ENCODE measurements around the gene LRRC75A.

The LRRC75A gene

DNA sequence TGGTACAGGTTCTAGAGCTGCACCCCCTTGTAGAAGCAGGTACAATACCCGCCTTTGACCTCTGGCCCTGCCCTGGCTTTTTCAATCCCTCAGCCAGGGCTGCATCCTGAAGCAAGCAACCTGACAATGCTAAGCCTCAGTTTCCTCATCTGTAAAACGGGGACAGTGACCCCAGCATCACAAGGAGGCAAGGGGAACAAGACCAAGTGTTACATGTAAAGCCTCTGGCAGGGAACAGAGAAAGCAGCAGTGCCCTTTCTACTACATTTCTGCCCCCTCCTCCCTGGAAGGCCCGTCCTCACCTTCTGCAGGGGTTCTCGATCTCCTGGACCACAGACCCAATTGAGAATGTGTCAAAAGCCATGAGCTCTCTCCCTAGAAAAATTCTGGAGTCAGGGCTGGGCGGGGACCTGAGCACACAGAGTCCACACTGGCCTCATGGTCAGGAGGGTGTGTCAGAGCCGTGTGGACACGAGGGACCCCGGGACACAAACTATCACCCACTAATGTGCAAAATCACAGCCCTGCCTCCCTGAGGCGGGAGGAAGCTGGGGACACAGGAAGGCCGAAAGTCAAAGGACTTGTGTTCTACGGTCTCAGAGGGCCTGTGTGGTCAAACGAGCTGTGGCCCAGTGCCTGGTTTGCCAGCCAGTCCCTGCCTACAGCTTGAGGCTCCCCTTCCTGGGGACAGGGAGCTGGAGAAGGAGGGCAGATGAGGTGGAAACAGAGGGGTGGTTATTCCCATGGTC is 27.5 kb downstream of the LRRC75A start:
- DNase-seq: no peak

DNA sequence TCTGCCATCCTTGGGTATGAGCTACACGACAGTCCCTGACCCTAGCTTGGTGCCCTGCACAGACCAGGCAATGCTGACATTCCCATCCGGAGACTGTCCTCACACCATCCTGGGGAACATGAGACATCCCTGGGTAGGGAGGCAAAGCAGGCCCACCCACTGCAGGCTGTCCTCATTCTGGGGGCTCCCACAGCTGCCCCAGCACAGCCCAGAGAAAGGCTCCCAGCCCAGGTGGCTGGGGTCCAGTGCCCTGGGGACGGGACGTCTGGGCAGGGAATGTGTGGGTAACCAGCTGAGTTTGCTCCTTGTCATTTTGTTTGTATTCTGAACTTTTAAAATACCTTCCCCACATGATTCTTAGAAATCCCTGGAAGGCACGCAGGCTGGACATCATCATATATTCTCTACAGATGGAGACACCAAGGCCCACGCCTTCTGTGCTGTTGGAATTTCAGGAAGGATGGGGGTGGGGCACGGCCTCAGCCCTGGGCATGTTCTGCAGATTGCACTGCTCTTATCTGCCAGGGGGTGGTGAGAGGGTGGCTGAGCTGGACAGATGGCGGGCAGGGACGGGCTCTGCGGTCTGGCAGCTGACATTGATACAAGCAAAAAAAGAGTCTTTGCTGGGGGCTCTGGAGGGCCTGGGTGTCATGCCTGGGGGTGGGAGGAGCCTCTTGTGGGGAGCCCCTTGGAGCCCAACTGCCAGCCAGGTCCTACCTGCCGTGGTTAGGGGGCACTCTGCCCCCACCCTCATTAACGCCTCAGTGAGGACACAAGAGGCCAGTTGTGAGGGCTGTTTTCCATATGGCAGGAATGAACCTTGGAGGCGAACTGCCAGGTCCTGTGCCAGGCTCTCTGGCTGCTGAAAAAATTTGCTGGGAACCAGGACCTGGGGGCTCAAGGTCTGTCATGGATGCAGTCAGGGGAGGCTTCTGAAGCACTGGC is 28.4 kb downstream of the LRRC75A start:
- TF ChIP-seq, protein P1, sequence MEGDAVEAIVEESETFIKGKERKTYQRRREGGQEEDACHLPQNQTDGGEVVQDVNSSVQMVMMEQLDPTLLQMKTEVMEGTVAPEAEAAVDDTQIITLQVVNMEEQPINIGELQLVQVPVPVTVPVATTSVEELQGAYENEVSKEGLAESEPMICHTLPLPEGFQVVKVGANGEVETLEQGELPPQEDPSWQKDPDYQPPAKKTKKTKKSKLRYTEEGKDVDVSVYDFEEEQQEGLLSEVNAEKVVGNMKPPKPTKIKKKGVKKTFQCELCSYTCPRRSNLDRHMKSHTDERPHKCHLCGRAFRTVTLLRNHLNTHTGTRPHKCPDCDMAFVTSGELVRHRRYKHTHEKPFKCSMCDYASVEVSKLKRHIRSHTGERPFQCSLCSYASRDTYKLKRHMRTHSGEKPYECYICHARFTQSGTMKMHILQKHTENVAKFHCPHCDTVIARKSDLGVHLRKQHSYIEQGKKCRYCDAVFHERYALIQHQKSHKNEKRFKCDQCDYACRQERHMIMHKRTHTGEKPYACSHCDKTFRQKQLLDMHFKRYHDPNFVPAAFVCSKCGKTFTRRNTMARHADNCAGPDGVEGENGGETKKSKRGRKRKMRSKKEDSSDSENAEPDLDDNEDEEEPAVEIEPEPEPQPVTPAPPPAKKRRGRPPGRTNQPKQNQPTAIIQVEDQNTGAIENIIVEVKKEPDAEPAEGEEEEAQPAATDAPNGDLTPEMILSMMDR (IDR thresholded peaks at IDR 0.05; ENCODE audit: low read depth, low read length, missing control alignments): peak; percentile 45
- H3K4me3 ChIP-seq (ENCODE audit: low read depth, low read length): no peak overlapping the region
- no peaks in the 10 kb centered on the region for H3K36me3 ChIP-seq (replicated peaks)
- no peak for DNase-seq
- in situ Hi-C loops (cut with HindIII; ENCODE audit: low pct_ligation_motif_present, low sequenced_read_pairs): no loop called here
- no peaks in the 10 kb centered on the region for H3K27me3 ChIP-seq (replicated peaks)
- no peak overlapping the region for H3K27ac ChIP-seq

More for the DNA sequence above, 27.5 kb downstream of the LRRC75A start:
- H3K27me3 ChIP-seq (replicated peaks): no peaks in the 10 kb centered on the region
- H3K36me3 ChIP-seq (replicated peaks): no peaks in the 10 kb centered on the region
- no peak overlapping the region for H3K27ac ChIP-seq
- no peak overlapping the region for H3K4me3 ChIP-seq (ENCODE audit: low read depth, low read length)
- in situ Hi-C loops (cut with HindIII; ENCODE audit: low pct_ligation_motif_present, low sequenced_read_pairs): no loop called here
- TF ChIP-seq, protein P1 (IDR thresholded peaks at IDR 0.05; ENCODE audit: low read depth, low read length, missing control alignments): no peak

DNA sequence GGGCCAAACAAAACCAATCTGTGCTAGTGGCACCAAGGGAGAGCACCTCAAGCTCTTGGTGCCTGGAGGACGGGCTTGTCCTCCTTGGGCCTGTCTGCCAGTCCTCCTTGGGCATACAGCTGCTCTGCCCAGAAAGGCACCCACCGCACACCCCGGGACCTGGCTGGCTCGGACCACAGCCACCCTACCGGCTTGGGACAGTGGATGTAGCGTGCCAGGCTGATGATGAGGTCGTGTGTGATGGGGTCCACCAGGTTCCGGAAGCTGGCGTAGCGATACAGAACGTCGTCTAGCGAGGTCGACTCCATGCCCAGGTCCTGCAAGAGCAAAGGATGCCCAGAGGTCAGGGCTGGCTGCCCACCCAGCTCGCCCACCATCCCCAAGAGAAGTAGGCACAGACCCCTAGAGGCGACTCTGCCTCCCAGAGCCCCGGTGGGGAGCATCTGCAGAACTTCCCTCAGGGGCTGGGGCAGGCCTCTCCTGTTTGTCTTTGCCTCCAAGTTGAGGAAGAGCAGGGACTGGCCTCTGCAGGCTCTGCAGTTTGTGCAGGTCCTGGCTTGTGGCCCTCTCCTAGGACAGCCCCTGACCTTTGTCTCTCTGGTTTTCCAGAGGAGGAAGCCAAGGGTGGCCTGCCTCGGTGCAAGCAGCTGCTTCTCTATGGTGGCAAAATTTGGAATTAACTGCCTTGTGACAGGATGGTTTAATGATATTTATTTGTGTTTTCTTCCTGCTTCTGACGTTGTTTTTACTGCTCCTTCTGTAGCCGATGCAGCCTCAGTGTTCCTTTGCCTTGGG is 29.7 kb downstream of the LRRC75A start:
- Histone ChIP-seq H3K27ac (no peak overlapping the region), H3K36me3 (replicated peaks) (no peaks in the 10 kb centered on the region), H3K27me3 (replicated peaks) (no peaks in the 10 kb centered on the region), H3K4me3 (ENCODE audit: low read depth, low read length) (no peak overlapping the region)
- TF ChIP-seq, protein P1 (IDR thresholded peaks at IDR 0.05; ENCODE audit: low read depth, low read length, missing control alignments): no peak
- in situ Hi-C loops (cut with HindIII; ENCODE audit: low pct_ligation_motif_present, low sequenced_read_pairs): no loop called here
- DNase-seq: no peak

DNA sequence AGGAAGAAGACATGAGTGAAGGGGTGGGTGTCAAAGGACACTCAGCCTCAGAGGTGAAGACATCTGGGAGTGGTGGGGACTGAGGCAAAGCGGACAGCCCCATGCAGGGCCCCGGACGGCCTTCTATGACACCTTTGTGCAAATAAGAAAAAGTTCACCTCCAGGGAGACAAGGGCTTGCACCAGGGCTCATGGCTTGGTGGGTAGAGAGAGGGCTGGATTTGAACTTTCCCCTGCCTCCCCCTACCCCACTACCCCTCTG is 30.5 kb downstream of the LRRC75A start:
- in situ Hi-C loops (cut with HindIII; ENCODE audit: low pct_ligation_motif_present, low sequenced_read_pairs): no loop called here
- Histone ChIP-seq H3K36me3 (replicated peaks) (no peaks in the 10 kb centered on the region), H3K27ac (no peak overlapping the region), H3K27me3 (replicated peaks) (no peaks in the 10 kb centered on the region), H3K4me3 (ENCODE audit: low read depth, low read length) (no peak overlapping the region)
- DNase-seq: no peak
- TF ChIP-seq, protein P1 (IDR thresholded peaks at IDR 0.05; ENCODE audit: low read depth, low read length, missing control alignments): no peak

DNA sequence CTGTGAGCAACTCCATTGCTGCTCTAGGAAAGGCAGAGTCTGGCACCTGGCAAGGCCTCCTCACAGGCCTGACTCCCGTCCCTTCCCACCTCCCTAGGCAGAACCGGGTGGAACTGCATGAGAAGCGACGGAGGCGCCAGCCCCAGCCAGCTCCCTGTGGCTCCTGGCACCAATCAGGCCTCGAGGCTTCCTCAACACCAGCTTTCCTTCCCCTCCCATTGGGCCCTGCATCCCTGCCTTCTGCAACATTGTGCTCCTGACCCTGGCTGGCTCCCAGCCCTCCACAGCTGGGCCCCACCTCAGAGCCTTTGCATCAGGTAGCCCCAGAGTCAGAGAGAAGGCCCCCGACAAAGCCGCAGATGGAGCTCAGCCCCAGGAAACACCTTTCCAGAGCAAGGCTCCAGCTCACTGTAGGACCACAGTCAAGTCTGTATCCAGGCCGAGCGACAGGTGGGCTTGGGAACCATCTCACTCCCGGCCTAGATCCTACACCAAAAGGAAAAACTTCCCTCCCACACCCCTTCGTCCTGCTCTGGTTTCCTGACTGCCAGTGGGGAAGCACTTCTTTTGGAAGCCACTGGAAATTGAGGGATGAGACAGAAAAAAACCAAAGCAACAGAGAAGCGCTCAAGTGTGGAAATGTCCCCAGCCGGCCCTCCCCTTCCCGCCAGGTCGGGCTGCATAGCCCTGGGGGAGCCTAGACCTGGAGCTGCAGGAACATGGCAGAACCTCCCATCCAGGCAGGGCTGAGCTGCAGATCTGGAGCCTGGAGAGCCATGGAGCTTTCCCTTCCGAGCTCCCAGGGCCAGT is 31.0 kb downstream of the LRRC75A start:
- in situ Hi-C loops (cut with HindIII; ENCODE audit: low pct_ligation_motif_present, low sequenced_read_pairs): no loop called here
- Histone ChIP-seq H3K36me3 (replicated peaks) (no peaks in the 10 kb centered on the region), H3K27me3 (replicated peaks) (no peaks in the 10 kb centered on the region), H3K4me3 (ENCODE audit: low read depth, low read length) (no peak overlapping the region), H3K27ac (no peak overlapping the region)
- no peak for DNase-seq
- TF ChIP-seq, protein P1 (IDR thresholded peaks at IDR 0.05; ENCODE audit: low read depth, low read length, missing control alignments): no peak

Measured in brain microvascular endothelial cell (primary cell).